Gastroesophageal sphincter (tissue), 4 donors: ENCODE results near the gene NEK7. TPM values are rescaled to one million over a fixed set of nuclear protein-coding genes. Genes with fewer than 3 reads are reported as not detected.

ENCODE experiments used
- ATAC-seq: fragments of 150-250 bp; one replicate; pipeline ENCODE4 v1.9.1; 2016; ENCODE audit warnings: mild to moderate bottlenecking, moderate library complexity
- H3K27ac ChIP-seq, 4 donors: fragments of 200-600 bp; sonication (generic) in 3 of 4; 1 replicate in 3 of 4; 2 replicates in 1 of 4; pipeline ENCODE4 v1.5.1; 2016 to 2019
- H3K27me3 ChIP-seq: fragments of 200-600 bp; sonication (generic); one replicate; pipeline ENCODE4 v1.5.1; 2019
- H3K36me3 ChIP-seq, 2 donors: fragments of 200-600 bp; sonication (generic); one replicate each; pipeline ENCODE4 v1.5.1; 2019; ENCODE audit warnings: control low read depth in 1 of 2
- H3K4me1 ChIP-seq, 3 donors: fragments of 200-600 bp; sonication (generic); 1 replicate in 2 of 3; 2 replicates in 1 of 3; pipeline ENCODE4 v1.5.1; 2016 to 2019; ENCODE audit warnings: control low read depth in 2 of 3
- H3K4me3 ChIP-seq, 2 donors: fragments of 200-600 bp; sonication (generic); one replicate each; pipeline ENCODE4 v1.5.1; 2019; ENCODE audit warnings: mild to moderate bottlenecking in 1 of 2, moderate library complexity in 1 of 2
- H3K9me3 ChIP-seq, 3 donors: fragments of 200-600 bp; sonication (generic); one replicate each; pipeline ENCODE4 v1.5.1; 2017 to 2019; ENCODE audit warnings: control low read depth in 2 of 3
- CTCF ChIP-seq, 4 experiments: fragments of 200-600 bp in 2 of 4; fragments of 450-650 bp in 2 of 4; sonication (generic) in 1 of 4; IDR thresholded peaks; one replicate each; pipeline ENCODE4 v1.5.1; 2017 to 2019; ENCODE audit warnings: antibody characterized with exemption in 4 of 4, mild to moderate bottlenecking in 2 of 4, moderate library complexity in 2 of 4
- EP300 ChIP-seq: sonication (generic); formaldehyde crosslinking; IDR thresholded peaks from one replicate; pipeline ENCODE4 v1.6.1; 2017; ENCODE audit warnings: antibody characterized with exemption, mild to moderate bottlenecking
- POLR2A ChIP-seq, 2 donors: fragments of 450-650 bp; IDR thresholded peaks; one replicate each; pipeline ENCODE4 v1.6.1; 2017; ENCODE audit warnings: antibody characterized with exemption in 2 of 2, mild to moderate bottlenecking in 2 of 2, moderate library complexity in 1 of 2
- POLR2AphosphoS5 ChIP-seq: sonication (generic); formaldehyde crosslinking; IDR thresholded peaks from one replicate; pipeline ENCODE4 v1.6.1; 2017; ENCODE audit warnings: antibody characterized with exemption
- WGBS, 2 donors: methylation state at CpG; one replicate each; pipeline ENCODE4 v1.1.5; 2018; ENCODE audit warnings: low coverage in 1 of 2; 5-methylcytosine and 5-hydroxymethylcytosine counted together
- total RNA-seq, 4 donors: library from RNA; depleted of rRNA; stranded (reverse); fragments of >200 nt; gene quantifications; one replicate each; pipeline ENCODE4 v1.1.0, GENCODE V29; 2016

The NEK7 gene
- total RNA-seq, 4 donors from 2014 or later = 114 to 250 (median 181) TPM

- peaks cover 0 to 6% (median 0%) of the 10 kb centered on the region in 3 donors for H3K4me1 ChIP-seq
- no peaks in the 10 kb centered on the region for H3K9me3 ChIP-seq
- TF ChIP-seq CTCF (IDR thresholded peaks at IDR 0.05) (no peak), POLR2AphosphoS5 (no peak), POLR2A (IDR thresholded peaks at IDR 0.05) (no peak)
- H3K27ac ChIP-seq = no peak overlapping the region
- no peaks in the 10 kb centered on the region for H3K36me3 ChIP-seq
- no peak for ATAC-seq
- no peaks in the 10 kb centered on the region for H3K27me3 ChIP-seq
- H3K4me3 ChIP-seq = no peak overlapping the region
- WGBS, 2 donors = 82 to 85% methylated on average over 2 to 3 of the region's 3 CpGs
Observed at GRCh38 chr1:198121056-198121826, 35.6 kb upstream of the NEK7 start.

GRCh38 chr1:198122693-198123092 is 34.1 kb upstream of the NEK7 start:
- WGBS, 2 donors = 91 to 100% methylated on average over 1 of the region's 1 CpG
- H3K4me3 ChIP-seq = no peak overlapping the region
- H3K9me3 ChIP-seq = no peaks in the 10 kb centered on the region
- H3K4me1 ChIP-seq = peaks cover 0 to 4% (median 0%) of the 10 kb centered on the region in 3 donors
- no peaks in the 10 kb centered on the region for H3K36me3 ChIP-seq
- H3K27me3 ChIP-seq = no peaks in the 10 kb centered on the region
- TF ChIP-seq CTCF (IDR thresholded peaks at IDR 0.05) (no peak), EP300 (no peak), POLR2AphosphoS5 (no peak), POLR2A (IDR thresholded peaks at IDR 0.05) (no peak)
- H3K27ac ChIP-seq = no peak overlapping the region
- ATAC-seq = no peak

DNA sequence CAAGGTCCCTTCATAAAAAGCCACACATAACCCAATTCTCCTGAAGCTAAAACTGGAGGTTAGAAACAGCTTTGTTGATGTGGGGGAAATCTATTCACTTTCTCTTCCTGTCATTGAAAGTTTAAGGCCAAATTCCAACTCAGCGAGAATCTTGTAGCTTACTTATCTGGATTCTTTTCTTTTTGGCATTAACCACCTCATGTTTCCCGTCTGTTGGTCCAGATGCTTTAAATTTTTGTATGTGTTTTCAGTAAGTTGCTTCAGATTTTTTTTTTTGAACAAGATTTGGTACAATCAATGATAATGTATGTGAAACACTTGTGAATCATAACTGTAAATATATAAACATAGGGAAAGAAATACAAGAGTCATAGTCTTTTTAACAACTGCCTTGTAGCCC is 33.7 kb upstream of the NEK7 start:
- no peaks in the 10 kb centered on the region for H3K9me3 ChIP-seq
- 39 to 64% methylated on average over 2 of the region's 2 CpGs for WGBS, 2 donors
- no peak overlapping the region for H3K27ac ChIP-seq
- no peak for ATAC-seq
- H3K36me3 ChIP-seq = no peaks in the 10 kb centered on the region
- peaks cover 0 to under 1% (median 0%) of the 10 kb centered on the region in 3 donors for H3K4me1 ChIP-seq
- H3K4me3 ChIP-seq = no peak overlapping the region
- H3K27me3 ChIP-seq = no peaks in the 10 kb centered on the region
- TF ChIP-seq POLR2AphosphoS5 = no peak
- no peak for TF ChIP-seq EP300
- no peak for TF ChIP-seq POLR2A (IDR thresholded peaks at IDR 0.05)
- no peak for TF ChIP-seq CTCF (IDR thresholded peaks at IDR 0.05)

DNA sequence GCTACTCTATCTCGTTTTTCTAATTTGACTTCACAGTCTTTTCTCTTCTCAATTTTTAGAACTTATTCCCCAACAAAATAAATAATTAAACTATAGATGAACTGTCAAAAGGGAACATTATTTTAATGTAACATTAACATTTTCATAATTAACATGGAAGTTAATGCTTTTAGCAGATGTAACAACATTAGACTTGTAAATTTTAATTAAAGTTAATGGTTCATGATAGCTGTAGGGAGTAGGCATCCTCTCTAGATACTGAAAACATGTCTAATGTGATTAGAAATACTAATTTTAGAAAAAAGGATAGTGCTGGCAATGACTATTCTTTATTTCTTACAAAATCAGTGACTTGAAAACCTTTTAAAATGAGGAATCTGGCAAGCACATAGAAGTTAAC is 32.1 kb upstream of the NEK7 start:
- TF ChIP-seq EP300 = no peak
- TF ChIP-seq POLR2A (IDR thresholded peaks at IDR 0.05) = no peak
- Histone ChIP-seq H3K27ac (no peak overlapping the region), H3K9me3 (no peaks in the 10 kb centered on the region), H3K27me3 (no peaks in the 10 kb centered on the region), H3K36me3 (no peaks in the 10 kb centered on the region), H3K4me1 (no peaks in the 10 kb centered on the region), H3K4me3 (no peak overlapping the region)
- 75 to 100% methylated on average over 1 of the region's 1 CpG for WGBS, 2 donors
- ATAC-seq = no peak

GRCh38 chr1:198125995-198126735 is 30.6 kb upstream of the NEK7 start:
- WGBS, 2 donors = 32 to 50% methylated on average over 1 of the region's 1 CpG
- H3K27me3 ChIP-seq = no peaks in the 10 kb centered on the region
- TF ChIP-seq CTCF (IDR thresholded peaks at IDR 0.05) = no peak
- no peak for TF ChIP-seq POLR2A (IDR thresholded peaks at IDR 0.05)
- no peak for TF ChIP-seq EP300
- no peak for TF ChIP-seq POLR2AphosphoS5
- ATAC-seq = no peak
- no peaks in the 10 kb centered on the region for H3K4me1 ChIP-seq
- H3K27ac ChIP-seq = no peak overlapping the region
- H3K9me3 ChIP-seq = no peaks in the 10 kb centered on the region
- H3K36me3 ChIP-seq = no peaks in the 10 kb centered on the region
- no peak overlapping the region for H3K4me3 ChIP-seq
